DMS53 treated with DMSO at 0.1 percent for 48 hours (cell line): Measurements from ENCODE around the gene ALDH4A1.
A peak's percentile ranks its signal among the peaks of the same experiment; 100 is the strongest.

Experiments used
- DNase-seq: peaks from one replicate; lab custom pipeline; 2025; ENCODE audit not compliant: unreplicated experiment; lab: John Stamatoyannopoulos, UW

Gene ALDH4A1

GRCh38 chr1:18922848-18923755, 20.7 kb upstream of the ALDH4A1 start:
- no peak for DNase-seq

- no peak for DNase-seq
Observed at GRCh38 chr1:18922319-18922726, 20.0 kb upstream of the ALDH4A1 start.

- no peak for DNase-seq
Observed at GRCh38 chr1:18921516-18922251, 19.3 kb upstream of the ALDH4A1 start.

GRCh38 chr1:18920931-18921330, 18.6 kb upstream of the ALDH4A1 start:
- no peak for DNase-seq

GRCh38 chr1:18919956-18920355, 17.6 kb upstream of the ALDH4A1 start:
- DNase-seq, result no peak

GRCh38 chr1:18919197-18919905, 17.0 kb upstream of the ALDH4A1 start:
- DNase-seq, result no peak

GRCh38 chr1:18918417-18918816, 16.1 kb upstream of the ALDH4A1 start:
- no peak for DNase-seq

- DNase-seq, result no peak
Observed at GRCh38 chr1:18917071-18917799, 14.9 kb upstream of the ALDH4A1 start.

GRCh38 chr1:18915341-18915740, 13.0 kb upstream of the ALDH4A1 start:
- no peak for DNase-seq

GRCh38 chr1:18913065-18913835, 10.9 kb upstream of the ALDH4A1 start:
- DNase-seq, result peak; percentile 5

- no peak for DNase-seq
Observed at GRCh38 chr1:18912550-18912949, 10.2 kb upstream of the ALDH4A1 start.

GRCh38 chr1:18908911-18909771, 6.8 kb upstream of the ALDH4A1 start:
- DNase-seq, result no peak

GRCh38 chr1:18907917-18908845, 5.8 kb upstream of the ALDH4A1 start:
- DNase-seq, result no peak

GRCh38 chr1:18907021-18907916, 4.9 kb upstream of the ALDH4A1 start:
- peak; percentile 50 for DNase-seq

- DNase-seq, result peak; percentile 27
Observed at GRCh38 chr1:18903291-18903756, 969 bp upstream of the ALDH4A1 start.

GRCh38 chr1:18901952-18902522, 318 bp downstream of the ALDH4A1 start:
- peak; percentile 2 for DNase-seq
